A673 (cell line): Measurements from ENCODE around the gene BLOC1S5.

Experiments used
- CTCF ChIP-seq: fragments of 300-800, 200-600 bp; sonication (generic); conservative IDR thresholded peaks from 2 replicates; pipeline ENCODE4 v1.5.1; 2017; ENCODE audit warnings: low read depth, mild to moderate bottlenecking, antibody characterized with exemption, low read length, moderate library complexity, mixed read lengths
- EZH2 ChIP-seq: fragments of 200-600 bp; sonication (generic); IDR thresholded peaks from 2 replicates; pipeline ENCODE4 v1.6.1; 2017; ENCODE audit warnings: borderline replicate concordance, low read depth, mild to moderate bottlenecking, mixed read lengths, antibody characterized with exemption, low read length; ENCODE audit not compliant: poor library complexity, severe bottlenecking

GRCh38 chr6:8041913-8042583 lies 22.1 kb downstream of the BLOC1S5 start:
- no peak for TF ChIP-seq EZH2
- no peak for TF ChIP-seq CTCF
